HFFc6 (cell line): ENCODE results near the gene PEX11B. TPM values are rescaled to one million over a fixed set of nuclear protein-coding genes. Genes with fewer than 3 reads are reported as not detected.

Source experiments
- DNase-seq: peaks from one replicate; pipeline ENCODE4 v3.0.0-alpha.2; 2018
- H3K27ac Mint-ChIP-seq: 2 replicates; pipeline ENCODE4 v1.8.0; 2020; ENCODE audit warnings: mild to moderate bottlenecking, mixed read lengths
- H3K27me3 Mint-ChIP-seq: 2 replicates; pipeline ENCODE4 v1.8.0; 2021; ENCODE audit warnings: mild to moderate bottlenecking, moderate library complexity, mixed read lengths; ENCODE audit not compliant: insufficient read depth
- H3K36me3 Mint-ChIP-seq: 2 replicates; pipeline ENCODE4 v1.8.0; 2021; ENCODE audit warnings: low read depth, mixed read lengths
- H3K4me1 Mint-ChIP-seq: 2 replicates; pipeline ENCODE4 v1.8.0; 2020; ENCODE audit warnings: low read depth, mixed read lengths
- H3K4me3 Mint-ChIP-seq: 2 replicates; pipeline ENCODE4 v1.8.0; 2020; ENCODE audit warnings: mild to moderate bottlenecking, moderate library complexity, mixed read lengths
- H3K9me3 Mint-ChIP-seq: 2 replicates; pipeline ENCODE4 v1.8.0; 2020; ENCODE audit warnings: mild to moderate bottlenecking, mixed read lengths
- long read RNA-seq: library from polyadenylated mRNA; unstranded; transcript quantifications from one replicate; pipeline ENCODE4 v2.0.0, GENCODE V29; 2019
- total RNA-seq, 6 experiments: library from RNA; stranded (reverse); fragmentation: NEBNext Ultra II Directional; extraction: Animal tissue kit (Norgen Biotek cat#: 25700); gene quantifications; 2 replicates in 1 of 6; 3 replicates in 5 of 6; pipeline ENCODE4 v1.2.3, GENCODE V29; 2021
- TF ChIP-seq, protein P1 (sequence below): fragments of 200-600 bp; sonication (generic); IDR thresholded peaks from 2 replicates; pipeline ENCODE4 v1.5.0; 2021; ENCODE audit warnings: antibody characterized with exemption, mild to moderate bottlenecking

The PEX11B gene, protein sequence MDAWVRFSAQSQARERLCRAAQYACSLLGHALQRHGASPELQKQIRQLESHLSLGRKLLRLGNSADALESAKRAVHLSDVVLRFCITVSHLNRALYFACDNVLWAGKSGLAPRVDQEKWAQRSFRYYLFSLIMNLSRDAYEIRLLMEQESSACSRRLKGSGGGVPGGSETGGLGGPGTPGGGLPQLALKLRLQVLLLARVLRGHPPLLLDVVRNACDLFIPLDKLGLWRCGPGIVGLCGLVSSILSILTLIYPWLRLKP
- 10 to 100 TPM; 30.3 to 41.1 (median 35.6) TPM for total RNA-seq
- long read RNA-seq, transcript PEX11B-201 (4 exons, 1,740 nt), result major isoform, 47 of 54 reads
- long read RNA-seq, partial matches to known transcripts, result 3 of 54 reads
- long read RNA-seq, other reads (novel, unspliced or antisense), result 4 of 54 reads

DNA sequence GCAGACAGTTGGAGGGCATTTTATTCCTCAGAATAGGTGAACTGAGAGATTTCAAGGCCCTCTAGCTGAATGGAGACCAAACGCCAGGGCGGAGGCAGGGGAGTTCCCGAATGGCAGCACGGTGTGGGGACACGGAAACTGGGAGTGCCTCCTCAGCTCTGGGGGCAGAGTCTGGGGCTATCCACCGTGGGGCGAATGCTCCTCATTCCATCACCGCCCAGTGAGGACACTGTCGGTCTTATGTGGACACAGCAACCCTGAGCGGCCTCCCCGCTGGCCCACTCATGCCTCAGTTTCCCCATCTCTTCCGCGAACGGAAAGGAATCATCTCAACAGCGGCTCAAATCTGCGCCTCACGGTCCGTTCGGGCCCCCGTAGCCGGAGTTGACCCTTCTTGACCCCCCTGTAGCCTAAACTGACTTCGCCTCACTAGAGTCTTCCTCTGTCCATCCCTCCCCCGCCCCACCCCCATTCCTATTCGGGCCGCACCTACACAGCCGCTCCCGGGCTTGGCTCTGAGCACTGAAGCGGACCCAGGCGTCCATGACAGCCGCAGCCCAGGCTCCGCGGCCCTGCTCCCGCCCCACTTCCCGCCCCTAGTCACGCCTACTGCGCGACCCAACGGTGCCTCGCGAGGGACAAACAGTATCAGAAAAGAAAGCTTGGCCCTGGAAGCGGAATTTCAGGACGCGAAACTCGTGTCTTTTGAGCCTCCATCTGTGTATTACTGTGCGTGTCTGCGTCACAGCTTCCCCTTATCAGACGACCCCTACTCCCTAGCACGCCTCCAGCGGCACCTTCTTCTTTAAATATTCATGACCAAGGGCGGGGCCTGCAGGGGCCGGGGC lies at the start of gene PEX11B:
Gene PEX11B (minus strand): TSS at position 574 of the 848 bp plus-strand sequence. CDS start 29 bp downstream, at position 545.
- Mint-ChIP-seq H3K9me3 (no peaks in the 10 kb centered on the region), H3K4me3 (peak within 1 kb of the TSS; percentile 97), H3K4me1 (peaks cover 35% of the 10 kb centered on the region), H3K27ac (peak within 1 kb of the TSS; percentile 95), H3K27me3 (peaks cover 10% of the 10 kb centered on the region), H3K36me3 (peaks cover 26% of the 10 kb centered on the region)
- TF ChIP-seq, protein P1, sequence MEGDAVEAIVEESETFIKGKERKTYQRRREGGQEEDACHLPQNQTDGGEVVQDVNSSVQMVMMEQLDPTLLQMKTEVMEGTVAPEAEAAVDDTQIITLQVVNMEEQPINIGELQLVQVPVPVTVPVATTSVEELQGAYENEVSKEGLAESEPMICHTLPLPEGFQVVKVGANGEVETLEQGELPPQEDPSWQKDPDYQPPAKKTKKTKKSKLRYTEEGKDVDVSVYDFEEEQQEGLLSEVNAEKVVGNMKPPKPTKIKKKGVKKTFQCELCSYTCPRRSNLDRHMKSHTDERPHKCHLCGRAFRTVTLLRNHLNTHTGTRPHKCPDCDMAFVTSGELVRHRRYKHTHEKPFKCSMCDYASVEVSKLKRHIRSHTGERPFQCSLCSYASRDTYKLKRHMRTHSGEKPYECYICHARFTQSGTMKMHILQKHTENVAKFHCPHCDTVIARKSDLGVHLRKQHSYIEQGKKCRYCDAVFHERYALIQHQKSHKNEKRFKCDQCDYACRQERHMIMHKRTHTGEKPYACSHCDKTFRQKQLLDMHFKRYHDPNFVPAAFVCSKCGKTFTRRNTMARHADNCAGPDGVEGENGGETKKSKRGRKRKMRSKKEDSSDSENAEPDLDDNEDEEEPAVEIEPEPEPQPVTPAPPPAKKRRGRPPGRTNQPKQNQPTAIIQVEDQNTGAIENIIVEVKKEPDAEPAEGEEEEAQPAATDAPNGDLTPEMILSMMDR, result 0 out of 2 replicates have a peak, but pooled peaks have one; percentile 0
- peak; percentile 80 for DNase-seq

DNA sequence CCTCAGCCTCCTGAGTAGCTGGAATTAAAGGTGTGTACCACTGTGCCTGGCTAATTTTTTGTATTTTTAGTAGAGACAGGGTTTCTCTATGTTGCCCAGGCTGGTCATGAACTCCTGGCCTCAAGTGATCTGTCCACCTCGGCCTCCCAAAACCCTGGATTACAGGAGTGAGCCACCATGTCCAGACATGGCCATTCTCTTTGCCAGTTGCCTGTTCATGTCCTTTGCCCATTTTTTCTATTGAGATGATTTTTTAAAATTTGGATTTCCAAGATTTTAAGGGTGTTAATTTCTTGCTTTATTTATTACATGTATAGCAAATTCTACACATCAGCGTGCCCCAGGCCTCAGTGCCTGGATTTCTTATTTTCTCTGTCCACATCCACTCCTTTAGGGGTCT lies 48.8 kb upstream of the PEX11B start:
- no peak for DNase-seq
- peaks cover 8% of the 10 kb centered on the region; the same call in 1 of the 2 replicates for H3K36me3 Mint-ChIP-seq
- H3K27me3 Mint-ChIP-seq, result peaks cover 4% of the 10 kb centered on the region
- no peak overlapping the region for H3K4me3 Mint-ChIP-seq
- H3K27ac Mint-ChIP-seq, result no peak overlapping the region
- peaks cover 9% of the 10 kb centered on the region; the same call in 1 of the 2 replicates for H3K9me3 Mint-ChIP-seq
- H3K4me1 Mint-ChIP-seq, result peaks cover 45% of the 10 kb centered on the region
- TF ChIP-seq, protein P1, result no peak

DNA sequence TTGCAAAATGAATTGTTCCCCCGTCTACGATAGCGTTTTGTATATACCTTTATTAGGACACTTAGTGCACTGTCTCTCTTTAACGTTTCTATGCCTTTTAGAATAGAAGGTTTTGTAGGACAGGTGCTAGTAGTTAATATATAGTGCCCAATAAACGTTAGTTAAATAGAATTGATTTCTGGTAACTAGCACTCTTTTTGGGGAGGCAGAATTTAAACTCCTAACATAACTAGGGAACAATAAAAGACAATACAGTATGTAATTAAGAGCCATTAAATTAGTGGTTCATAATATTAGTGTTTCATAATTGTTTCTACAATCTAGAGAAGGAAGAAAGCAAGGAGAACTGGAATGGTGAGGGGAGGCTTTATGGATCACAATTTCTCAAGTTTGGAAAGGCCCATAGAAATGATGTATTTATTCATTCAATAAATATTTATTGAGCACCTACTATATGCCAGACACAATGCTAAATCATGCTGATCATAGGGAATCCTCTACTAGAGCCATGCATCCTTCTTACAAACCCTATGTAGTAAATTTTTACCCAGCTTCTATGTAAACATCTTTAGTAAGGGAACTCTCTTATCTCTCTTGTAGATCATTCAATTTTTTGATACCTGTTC lies 46.7 kb upstream of the PEX11B start:
- Mint-ChIP-seq H3K9me3 (peaks cover 9% of the 10 kb centered on the region; the same call in 1 of the 2 replicates), H3K4me3 (peak overlapping the region; percentile 92), H3K27ac (peak overlapping the region; percentile 83; the same call in 1 of the 2 replicates), H3K4me1 (peaks cover 55% of the 10 kb centered on the region), H3K27me3 (peaks cover 4% of the 10 kb centered on the region), H3K36me3 (peaks cover 8% of the 10 kb centered on the region; the same call in 1 of the 2 replicates)
- no peak for DNase-seq
- TF ChIP-seq, protein P1, result no peak

DNA sequence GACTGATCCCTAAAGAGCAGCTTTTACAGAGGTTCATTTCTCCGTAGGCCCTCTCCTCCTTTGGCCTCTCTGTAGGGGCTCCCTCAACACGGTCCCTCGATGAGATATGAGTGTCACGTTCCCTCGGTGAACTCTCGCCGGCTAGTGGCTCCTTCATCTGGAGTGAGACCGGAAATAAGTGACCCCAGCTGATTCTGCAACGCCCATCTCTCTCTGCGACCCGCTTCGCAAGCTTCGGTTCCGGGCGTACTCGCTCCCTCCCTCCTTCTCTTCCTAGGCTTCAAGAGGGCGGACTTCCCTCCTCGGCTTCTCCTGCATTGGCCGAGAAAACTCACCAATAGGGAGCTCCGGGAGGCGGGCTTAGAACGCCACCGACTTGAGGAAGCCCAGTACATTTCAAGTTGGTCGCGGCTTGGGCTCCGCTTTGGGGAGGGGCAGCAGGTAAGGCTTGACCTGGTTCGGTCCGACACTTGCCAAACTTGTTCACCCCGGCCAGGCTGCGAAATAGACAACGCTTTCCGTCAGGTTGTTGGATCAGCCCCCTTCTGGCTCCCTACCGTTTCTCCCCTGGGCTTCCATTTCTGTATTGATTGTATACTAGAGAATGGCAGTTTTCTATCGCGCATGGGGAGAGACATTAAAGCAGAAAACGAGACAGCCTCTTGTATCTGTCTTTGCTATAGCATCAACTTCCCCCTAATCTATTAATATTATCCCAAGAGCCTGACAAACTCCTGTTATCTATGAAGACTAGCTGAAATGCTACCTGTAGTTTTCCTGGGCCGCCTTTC lies 46.0 kb upstream of the PEX11B start, which contains the start of the genes ANKRD34A and POLR3GL:
Gene ANKRD34A (minus strand): TSS at position 248 of the 791 bp plus-strand sequence. CDS start 2,816 bp downstream, outside the sequence.
Gene POLR3GL (plus strand): TSS at position 363 of the 791 bp plus-strand sequence. CDS start 10,176 bp downstream, outside the sequence.
- DNase-seq, result peak; percentile 91
- peaks cover 62% of the 10 kb centered on the region for H3K4me1 Mint-ChIP-seq
- peaks cover 4% of the 10 kb centered on the region for H3K27me3 Mint-ChIP-seq
- H3K9me3 Mint-ChIP-seq, result peaks cover 9% of the 10 kb centered on the region; the same call in 1 of the 2 replicates
- H3K4me3 Mint-ChIP-seq, result peak within 1 kb of the TSS; percentile 92
- H3K36me3 Mint-ChIP-seq, result peaks cover 8% of the 10 kb centered on the region; the same call in 1 of the 2 replicates
- TF ChIP-seq, protein P1, result 0 out of 2 replicates have a peak, but pooled peaks have one; percentile 11
- H3K27ac Mint-ChIP-seq, result peak within 1 kb of the TSS; percentile 83
